Measurements from ENCODE around the gene UBA3. TPM values are rescaled to one million over a fixed set of nuclear protein-coding genes. Genes with fewer than 3 reads are reported as not detected.

Gene UBA3
- total and polyA plus RNA-seq, 10 of the 15 experiments (the other 5 are each of a cell fraction or from before 2014, with no cell fraction given): 72.9 to 131 (median 102) TPM

- Histone ChIP-seq H3K27me3 (replicated peaks in 1 of 2; ENCODE audit: control insufficient read depth in 2 of 2, insufficient read depth in 2 of 2, low read length in 1 of 2) (no peaks in the 10 kb centered on the region), H3K4me1 (ENCODE audit: control insufficient read depth, insufficient read depth, low read length) (peaks cover 7% of the 10 kb centered on the region; the same call in 1 of the 2 replicates), H3K9me3 (replicated peaks; ENCODE audit: control insufficient read depth, insufficient read depth, low read length) (no peaks in the 10 kb centered on the region), H3K27ac (ENCODE audit: control insufficient read depth, insufficient read depth) (no peak overlapping the region), H3K4me2 (ENCODE audit: control insufficient read depth, insufficient read depth) (no peak overlapping the region), H3K9ac (ENCODE audit: control insufficient read depth, insufficient read depth, low read length) (no peak overlapping the region), H4K20me1 (ENCODE audit: control insufficient read depth, insufficient read depth) (no peaks in the 10 kb centered on the region), H2AFZ (ENCODE audit: control insufficient read depth, low read depth, low read length) (no peak overlapping the region), H3K79me2 (ENCODE audit: control insufficient read depth, insufficient read depth, low read length) (no peaks in the 10 kb centered on the region), H3K4me3 (no peak overlapping the region), H3K36me3 (ENCODE audit: control insufficient read depth in 2 of 2, insufficient read depth in 2 of 2, low read length in 1 of 2) (0 out of 4 replicates have a peak, but pooled peaks cover 0 to 2% of the 10 kb centered on the region in 2 experiments)
- ChIA-PET CTCF (no interaction called here), POLR2A (no interaction called here), RAD21 (ENCODE audit: unreplicated experiment) (no interaction called here), SMC1A (ENCODE audit: uncharacterized antibody, unreplicated experiment) (interaction anchor here (0.8 to 2.0 kb wide), 3 partner anchors 9 to 305 kb away, joined by 3 to 6 read pairs (median 5); no protein-coding TSS in a partner anchor)
- TF ChIP-seq RELB (IDR thresholded peaks at IDR 0.05; ENCODE audit: low read depth) (no peak), KDM1A (IDR thresholded peaks at IDR 0.05; ENCODE audit: borderline replicate concordance) (no peak), SUPT20H (IDR thresholded peaks at IDR 0.05; ENCODE audit: borderline replicate concordance, control insufficient read depth, low read depth, low read length) (no peak), WRNIP1 (IDR thresholded peaks at IDR 0.05; ENCODE audit: borderline replicate concordance, low read depth, low read length) (no peak), DPF2 (IDR thresholded peaks at IDR 0.05) (no peak), MYC (IDR thresholded peaks at IDR 0.05; ENCODE audit: insufficient read depth, insufficient read length, insufficient replicate concordance, low read length, severe bottlenecking) (no peak), JUND (IDR thresholded peaks at IDR 0.05; ENCODE audit: low read depth, low read length) (no peak), BMI1 (IDR thresholded peaks at IDR 0.05; ENCODE audit: borderline replicate concordance) (no peak), NFYB (IDR thresholded peaks at IDR 0.05; ENCODE audit: insufficient read depth, low read depth, low read length) (no peak), CHD2 (IDR thresholded peaks at IDR 0.05; ENCODE audit: borderline replicate concordance, low read depth, low read length) (no peak), RUNX3 (IDR thresholded peaks at IDR 0.05; ENCODE audit: low read length) (no peak), CREM (IDR thresholded peaks at IDR 0.05; ENCODE audit: low read depth) (no peak), MTA3 (IDR thresholded peaks at IDR 0.05; ENCODE audit: borderline replicate concordance, low read length) (no peak), HDGF (IDR thresholded peaks at IDR 0.05) (no peak), KLF5 (IDR thresholded peaks at IDR 0.05; ENCODE audit: partially characterized antibody) (no peak)
- no peak for ATAC-seq
- no peak for FAIRE-seq
- no peak for DNase-seq (ENCODE audit: low read depth, low spot score)
- 100% methylated on average over 2 of the region's 2 CpGs for WGBS (ENCODE audit: insufficient coverage, insufficient replicate concordance, low lambda C conversion rate, missing lambda C conversion rate)
- intact Hi-C loops (cut with micrococcal nuclease; ENCODE audit: unreplicated experiment) (loop anchor here (10.0 kb wide), 1 partner anchor 288 kb away; no protein-coding TSS in a partner anchor), in situ Hi-C loops (cut with MboI) (no loop called here)
- BruUV-seq (replicated peaks): no TSS peak
Measured at GRCh38 chr3:69016901-69017300, 63.3 kb downstream of the UBA3 start.
